ENCODE data around the gene FBXO22.
"Not testable (repeated sequence)": the region's sequence is repeated elsewhere in the genome, so short reads cannot be mapped to it uniquely, and the experiment has no call there.

Gene FBXO22

DNA sequence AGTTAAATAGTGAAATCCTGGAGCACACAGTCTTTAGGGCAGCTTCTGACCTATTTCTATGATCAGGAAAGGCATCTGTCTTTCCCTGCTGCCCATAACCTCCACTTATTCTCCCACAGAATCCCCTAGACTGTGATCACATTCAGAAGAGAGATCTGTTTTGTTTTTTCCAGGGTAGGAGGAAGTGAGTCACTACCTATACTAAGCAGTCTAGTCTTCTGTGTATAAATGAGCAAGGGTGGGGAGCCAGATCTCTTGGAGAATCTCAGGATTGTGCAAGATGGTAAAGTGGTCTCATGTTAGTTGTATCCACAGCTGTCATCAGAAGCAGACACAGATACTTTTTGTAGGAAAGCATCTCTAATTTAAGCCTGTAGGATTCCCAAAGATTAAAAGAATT is 11.8 kb upstream of the FBXO22 start:
- no peak for TF ChIP-seq ZNF274 (IDR thresholded peaks at IDR 0.05; ENCODE audit: low read depth, low read length)
- no peak overlapping the region for H3K4me3 ChIP-seq (ENCODE audit: low read length)

GRCh38 chr15:75895731-75896130 is 7.9 kb upstream of the FBXO22 start:
- TF ChIP-seq ZNF274 (IDR thresholded peaks at IDR 0.05; ENCODE audit: low read depth, low read length): no peak
- H3K4me3 ChIP-seq (ENCODE audit: low read length): no peak overlapping the region

DNA sequence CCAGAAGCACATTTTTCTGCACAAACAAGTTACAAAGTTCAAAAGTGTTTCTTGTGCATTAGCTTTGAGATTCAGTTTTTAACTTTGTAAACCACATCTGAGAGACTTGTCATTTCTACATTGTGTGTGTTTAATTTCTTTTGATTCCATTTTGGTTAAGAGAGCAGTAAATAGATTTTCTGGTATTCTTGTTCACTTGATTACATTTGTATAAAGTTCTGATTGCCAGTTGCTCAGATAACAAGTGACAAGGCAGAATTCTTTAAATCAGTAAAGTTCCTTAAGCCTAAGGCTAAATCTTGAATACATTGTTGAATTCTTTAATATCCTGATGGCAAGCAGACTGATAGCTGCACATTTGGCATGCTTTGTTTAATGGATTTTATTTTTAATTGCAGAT is 3.1 kb upstream of the FBXO22 start:
- no peak for TF ChIP-seq ZNF274 (IDR thresholded peaks at IDR 0.05; ENCODE audit: low read depth, low read length)
- H3K4me3 ChIP-seq (ENCODE audit: low read length): no peak overlapping the region

DNA sequence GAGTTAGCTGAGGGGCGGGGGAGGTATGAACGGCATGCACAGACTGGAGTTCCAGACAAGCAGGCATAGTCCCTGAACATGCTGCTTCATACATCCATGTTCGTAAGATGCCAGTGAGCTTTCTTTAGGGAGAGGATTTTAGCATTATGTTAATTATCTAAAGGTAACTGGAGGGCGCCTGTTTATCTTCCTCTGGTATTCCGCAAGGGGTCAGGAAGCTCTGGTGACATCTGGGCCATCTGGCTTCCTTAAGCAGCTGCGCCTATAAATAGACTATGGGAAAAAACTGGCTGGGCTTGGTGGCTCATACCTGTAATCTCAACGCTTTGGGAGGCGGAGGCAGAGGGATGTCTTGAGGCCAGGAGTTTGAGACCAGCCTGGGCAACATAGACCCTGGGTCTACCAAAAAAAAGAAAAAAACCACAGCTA is 1.5 kb upstream of the FBXO22 start:
- no peak for TF ChIP-seq ZNF274 (IDR thresholded peaks at IDR 0.05; ENCODE audit: low read depth, low read length)
- no peak overlapping the region for H3K4me3 ChIP-seq (ENCODE audit: low read length)

DNA sequence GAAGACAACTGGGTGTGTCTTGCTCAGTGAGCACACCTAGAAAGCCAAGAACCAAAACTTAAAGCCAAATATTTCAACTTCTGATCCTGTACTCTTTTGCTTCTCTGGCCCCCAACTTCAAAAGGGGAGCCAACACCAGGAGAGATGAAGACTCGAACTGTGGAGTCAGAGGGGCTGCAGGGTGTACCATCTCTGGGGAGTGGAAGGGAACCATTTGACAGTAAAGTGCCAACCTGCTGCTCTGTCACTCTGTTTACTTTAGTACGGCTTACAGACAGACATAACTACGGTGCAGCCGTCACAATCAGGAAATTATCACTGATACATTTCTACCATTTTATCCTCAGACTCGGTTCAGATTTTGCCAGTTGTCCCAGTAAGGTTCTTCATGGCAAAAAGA is 1.6 kb downstream of the FBXO22 start:
- no peak for TF ChIP-seq ZNF274 (IDR thresholded peaks at IDR 0.05; ENCODE audit: low read depth, low read length)
- H3K4me3 ChIP-seq (ENCODE audit: low read length): peak overlapping the region; percentile 91; the same call in 1 of the 2 replicates

GRCh38 chr15:75910355-75910754 is 6.7 kb downstream of the FBXO22 start:
- not testable (repeated sequence) for H3K4me3 ChIP-seq (ENCODE audit: low read length)

- no peak overlapping the region for H3K4me3 ChIP-seq (ENCODE audit: low read length)
- no peak for TF ChIP-seq ZNF274 (IDR thresholded peaks at IDR 0.05; ENCODE audit: low read depth, low read length)
Observed at GRCh38 chr15:75916978-75917377, 13.3 kb downstream of the FBXO22 start.

DNA sequence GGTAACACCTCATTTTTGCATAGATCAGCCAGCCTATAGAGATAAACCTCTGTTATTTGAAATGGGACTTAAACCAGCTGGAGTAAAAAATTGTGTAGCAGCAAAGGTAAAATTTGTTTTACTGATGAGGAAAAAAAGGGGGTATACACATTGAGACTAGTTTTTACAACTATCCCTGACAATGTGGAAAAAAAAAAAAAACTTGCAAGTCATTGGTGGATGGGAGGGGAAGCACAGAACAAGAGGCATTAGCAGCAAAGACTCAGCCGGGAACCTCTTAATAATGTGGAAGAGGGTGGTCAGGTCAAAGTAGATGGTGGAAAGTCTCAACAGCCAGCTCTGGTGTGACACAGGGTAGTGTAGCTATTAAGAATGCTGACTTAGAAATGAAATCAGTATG is 14.5 kb downstream of the FBXO22 start:
- no peak overlapping the region for H3K4me3 ChIP-seq (ENCODE audit: low read length)
- TF ChIP-seq ZNF274 (IDR thresholded peaks at IDR 0.05; ENCODE audit: low read depth, low read length): no peak

DNA sequence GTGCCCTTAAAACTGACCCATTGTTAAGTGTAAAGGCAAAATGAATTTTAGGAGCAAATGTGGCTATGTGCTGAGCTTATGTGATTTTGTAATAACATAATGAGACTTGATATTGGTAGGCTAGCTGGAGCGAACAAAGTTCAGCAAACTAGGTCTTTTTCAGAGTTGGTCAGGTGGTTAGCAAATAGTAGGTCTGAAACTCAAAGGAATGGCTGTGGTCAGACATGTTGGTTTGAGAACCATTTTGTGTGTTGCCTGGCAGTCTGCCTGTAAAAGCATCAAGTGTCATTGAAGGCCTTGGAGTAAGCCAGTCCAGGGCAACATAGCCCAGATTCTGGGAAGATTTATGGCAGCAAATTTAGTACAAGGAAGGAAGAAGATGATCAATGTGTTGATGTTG is 16.4 kb downstream of the FBXO22 start:
- H3K4me3 ChIP-seq (ENCODE audit: low read length): no peak overlapping the region

GRCh38 chr15:75921732-75922703 is 18.3 kb downstream of the FBXO22 start:
- H3K4me3 ChIP-seq (ENCODE audit: low read length): no peak overlapping the region
- no peak for TF ChIP-seq ZNF274 (IDR thresholded peaks at IDR 0.05; ENCODE audit: low read depth, low read length)

More for the DNA sequence above, 16.4 kb downstream of the FBXO22 start:
- TF ChIP-seq ZNF274 (IDR thresholded peaks at IDR 0.05; ENCODE audit: low read depth, low read length): no peak

DNA sequence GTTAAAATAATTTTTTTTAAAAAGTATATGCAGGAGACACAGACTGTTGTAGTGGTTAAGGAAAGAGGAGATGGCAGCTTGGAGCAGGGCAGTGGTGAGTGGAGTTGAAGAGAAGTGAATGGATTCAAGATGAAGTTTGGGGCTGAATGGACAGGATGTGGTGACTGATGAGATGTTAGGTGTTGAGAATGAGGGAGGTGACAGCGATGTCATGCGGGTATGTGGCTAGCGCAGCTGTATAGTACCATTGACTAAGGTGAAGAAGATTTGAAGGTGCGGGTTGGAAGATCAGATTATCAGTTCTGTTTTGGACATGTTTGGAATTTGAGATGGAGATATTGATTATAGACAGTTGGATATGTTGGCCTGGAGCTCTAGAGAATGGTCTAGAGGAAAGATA is 20.1 kb downstream of the FBXO22 start:
- no peak overlapping the region for H3K4me3 ChIP-seq (ENCODE audit: low read length)

DNA sequence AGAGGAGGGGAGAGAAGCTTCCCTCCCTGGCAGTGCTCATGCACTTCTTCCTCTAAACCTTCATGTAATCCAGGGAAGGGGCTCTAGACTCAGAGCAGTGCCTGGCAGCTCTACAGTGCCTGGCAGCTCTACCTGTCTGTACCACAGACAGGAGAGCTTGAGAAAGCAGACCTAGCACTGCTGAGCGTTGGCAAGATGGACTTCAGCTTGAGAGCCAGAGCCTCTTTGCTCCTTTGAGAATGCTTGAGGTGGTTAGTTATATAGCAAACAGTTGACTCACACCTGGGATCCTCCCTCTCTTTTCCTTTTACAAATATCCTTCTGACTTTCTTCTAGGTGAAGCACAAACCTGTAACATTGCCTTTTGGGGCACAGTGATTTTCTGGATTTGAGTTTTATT is 20.9 kb downstream of the FBXO22 start:
- no peak overlapping the region for H3K4me3 ChIP-seq (ENCODE audit: low read length)
- no peak for TF ChIP-seq ZNF274 (IDR thresholded peaks at IDR 0.05; ENCODE audit: low read depth, low read length)

More for the DNA sequence above, 20.1 kb downstream of the FBXO22 start:
- TF ChIP-seq ZNF274 (IDR thresholded peaks at IDR 0.05; ENCODE audit: low read depth, low read length): no peak

DNA sequence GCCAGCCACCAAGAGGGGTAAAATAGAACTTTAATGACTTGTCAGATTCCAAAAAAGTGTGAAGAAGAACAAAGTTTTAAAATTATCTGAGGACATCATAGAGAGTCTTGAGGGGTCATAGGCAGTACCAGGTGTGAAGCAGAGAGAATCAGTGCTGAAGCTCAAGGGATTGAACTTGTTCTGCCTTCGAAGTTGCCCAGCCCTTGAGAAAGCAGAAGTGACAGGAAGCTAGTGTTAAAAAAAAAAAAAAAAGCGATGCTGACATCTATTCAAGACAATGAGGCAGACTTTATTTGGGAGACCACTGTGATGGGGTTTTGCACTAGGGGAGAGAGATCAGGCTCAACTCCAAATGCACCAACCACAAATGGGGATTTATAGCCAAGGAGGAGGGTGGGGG is 21.8 kb downstream of the FBXO22 start:
- no peak overlapping the region for H3K4me3 ChIP-seq (ENCODE audit: low read length)
- no peak for TF ChIP-seq ZNF274 (IDR thresholded peaks at IDR 0.05; ENCODE audit: low read depth, low read length)

GRCh38 chr15:75926931-75927330 is 23.3 kb downstream of the FBXO22 start:
- H3K4me3 ChIP-seq (ENCODE audit: low read length): no peak overlapping the region

DNA sequence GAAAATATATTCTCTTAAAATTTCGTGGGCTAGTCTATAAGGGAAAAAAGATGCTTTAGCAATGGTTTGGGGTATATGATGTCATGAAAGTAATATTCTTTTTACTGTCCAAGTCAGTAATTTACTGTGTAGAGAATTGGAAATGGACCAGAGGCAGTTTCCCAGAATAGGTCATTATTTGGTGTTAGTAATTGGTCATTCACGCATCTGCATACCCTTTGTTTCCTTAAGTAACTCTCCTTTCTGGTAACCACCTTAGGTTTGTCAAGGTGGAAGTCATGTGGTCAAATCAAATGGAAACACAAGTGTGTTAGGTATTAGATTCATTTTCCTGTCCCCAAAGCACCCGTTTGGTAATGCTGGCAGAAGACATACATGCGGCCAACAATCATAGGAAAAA is 23.9 kb downstream of the FBXO22 start:
- TF ChIP-seq ZNF274 (IDR thresholded peaks at IDR 0.05; ENCODE audit: low read depth, low read length): no peak
- H3K4me3 ChIP-seq (ENCODE audit: low read length): no peak overlapping the region

More at GRCh38 chr15:75926931-75927330, 23.3 kb downstream of the FBXO22 start:
- no peak for TF ChIP-seq ZNF274 (IDR thresholded peaks at IDR 0.05; ENCODE audit: low read depth, low read length)
